Motor neuron (in vitro differentiated cells): Measurements from ENCODE around the gene ZNHIT2. TPM values are rescaled to one million over a fixed set of nuclear protein-coding genes. Genes with fewer than 3 reads are reported as not detected.

Experiments used
- ATAC-seq, 8 experiments: fragments of 200-7000 bp; cut with Tn5 transposase; replicated peaks in 6 of 8; 2 replicates each; pipeline ENCODE4 v1.8.0; 2021; ENCODE audit warnings: mild to moderate bottlenecking in 8 of 8, moderate library complexity in 8 of 8
- H3K27ac ChIP-seq, 2 donors: fragments of 250-450 bp; sonication (Bioruptor Pico); 2 replicates each; pipeline ENCODE4 v1.9.0; 2021; ENCODE audit warnings: antibody characterized with exemption in 2 of 2, mild to moderate bottlenecking in 2 of 2, moderate library complexity in 1 of 2
- H3K4me1 ChIP-seq, 2 donors: fragments of 250-450 bp; sonication (Bioruptor Pico); replicated peaks in 1 of 2; 2 replicates each; pipeline ENCODE4 v1.6.1; 2021; ENCODE audit warnings: antibody characterized with exemption in 2 of 2, mild to moderate bottlenecking in 2 of 2, moderate library complexity in 1 of 2
- H3K4me3 ChIP-seq, 5 donors: fragments of 250-450 bp; sonication (Bioruptor Pico); 2 replicates each; pipeline ENCODE4 v1.9.0; 2021; ENCODE audit warnings: antibody characterized with exemption in 5 of 5, mild to moderate bottlenecking in 5 of 5, moderate library complexity in 4 of 5
- WGBS, 10 experiments: fragments of 450-650 bp; shearing (Covaris generic); methylation state at CpG; one replicate each; pipeline ENCODE4 v1.0.0; 2022; 5-methylcytosine and 5-hydroxymethylcytosine counted together
- in situ Hi-C, 9 experiments: fragments of 400-800 bp; cut with MboI; loops; one replicate each; pipeline ENCODE4 v1.15.0; 2021; ENCODE audit warnings: low sequenced_read_pairs in 9 of 9, low pct_unique_long_range_greater_than_20kb in 2 of 9; ENCODE audit not compliant: unreplicated experiment in 9 of 9
- total RNA-seq, 8 experiments: library from RNA; unstranded; fragments of 300-600 nt; gene quantifications; 2 replicates each; pipeline versions ENCODE4 v1.2.3 to v1.2.4, GENCODE V29; 2022

Gene ZNHIT2
- total RNA-seq, 8 experiments from 2014 or later: 8.4 to 18.4 (median 13.3) TPM

GRCh38 chr11:65111744-65112545, 5.6 kb downstream of the ZNHIT2 start, which contains the start of gene TM7SF2:
Gene TM7SF2, plus strand, starts transcription at chr11:65111872. Its CDS starts 144 bp downstream, at chr11:65112016.
- peak within 1 kb of the TSS; percentile 53 to 86 (median 61) for H3K4me3 ChIP-seq
- H3K4me1 ChIP-seq: peaks cover 19 to 24% of the 10 kb centered on the region in 2 donors
- H3K27ac ChIP-seq: peak within 1 kb of the TSS; percentile 87 to 94
- WGBS, 10 experiments: 0% methylated on average over 6 to 7 of the region's 64 CpGs; no CpG with 5 or more reads in 8 of the 10 experiments
- peak; percentile 69 to 82 (median 78) for ATAC-seq
- in situ Hi-C loops: no loop called here

GRCh38 chr11:65111159-65111743, 6.2 kb downstream of the ZNHIT2 start:
- WGBS, 10 experiments: 36 to 100% (median 41%) methylated on average over 1 to 14 of the region's 31 CpGs; no CpG with 5 or more reads in 5 of the 10 experiments
- Histone ChIP-seq H3K27ac (no peak overlapping the region), H3K4me1 (peaks cover 15 to 20% of the 10 kb centered on the region in 2 donors), H3K4me3 (peak overlapping the region; percentile 10 to 86 (median 61))
- in situ Hi-C loops: no loop called here
- ATAC-seq: no peak

GRCh38 chr11:65110354-65110861, 7.1 kb downstream of the ZNHIT2 start:
- 0 to 80% (median 5%) methylated on average over 1 to 7 of the region's 18 CpGs; no CpG with 5 or more reads in 5 of the 10 experiments for WGBS, 10 experiments
- Histone ChIP-seq H3K27ac (peak overlapping the region in 1 of 2 donors; percentile 2), H3K4me3 (peak overlapping the region in 1 of 5 donors; percentile 10), H3K4me1 (peaks cover 14 to 17% of the 10 kb centered on the region in 2 donors)
- in situ Hi-C loops: no loop called here
- peak; percentile 4 to 18 (median 9) for ATAC-seq

- H3K4me3 ChIP-seq: no peak overlapping the region
- in situ Hi-C loops: no loop called here
- WGBS, 10 experiments: 40 to 100% (median 89%) methylated on average over 1 to 16 of the region's 36 CpGs; no CpG with 5 or more reads in 4 of the 10 experiments
- peaks cover 14 to 17% of the 10 kb centered on the region in 2 donors for H3K4me1 ChIP-seq
- H3K27ac ChIP-seq: no peak overlapping the region
- ATAC-seq: no peak
These were observed 8.0 kb downstream of the ZNHIT2 start for GRCh38 chr11:65109231-65110198.

- no peak overlapping the region for H3K4me3 ChIP-seq
- H3K4me1 ChIP-seq: peaks cover 13 to 15% of the 10 kb centered on the region in 2 donors
- H3K27ac ChIP-seq: no peak overlapping the region
- in situ Hi-C loops: no loop called here
- 91 to 93% methylated on average over 3 to 17 of the region's 38 CpGs; no CpG with 5 or more reads in 8 of the 10 experiments for WGBS, 10 experiments
- no peak for ATAC-seq
These were observed 8.9 kb downstream of the ZNHIT2 start for GRCh38 chr11:65108469-65109123.

GRCh38 chr11:65107751-65108468, 9.6 kb downstream of the ZNHIT2 start:
- Histone ChIP-seq H3K4me3 (no peak overlapping the region), H3K27ac (no peak overlapping the region), H3K4me1 (peaks cover 8 to 10% of the 10 kb centered on the region in 2 donors)
- no peak for ATAC-seq
- in situ Hi-C loops: no loop called here
- 82 to 97% (median 96%) methylated on average over 2 to 7 of the region's 52 CpGs; no CpG with 5 or more reads in 7 of the 10 experiments for WGBS, 10 experiments

GRCh38 chr11:65107078-65107477, 10.4 kb downstream of the ZNHIT2 start:
- WGBS, 10 experiments: 68 to 98% (median 93%) methylated on average over 3 to 6 of the region's 15 CpGs; no CpG with 5 or more reads in 5 of the 10 experiments

GRCh38 chr11:65104628-65105027, 12.9 kb downstream of the ZNHIT2 start:
- in situ Hi-C loops: no loop called here
- 50 to 100% (median 87%) methylated on average over 1 to 4 of the region's 4 CpGs for WGBS, 10 experiments
- Histone ChIP-seq H3K27ac (no peak overlapping the region), H3K4me3 (no peak overlapping the region), H3K4me1 (no peaks in the 10 kb centered on the region)
- peak in 1 of 8 experiments; percentile 30 for ATAC-seq

More at GRCh38 chr11:65107078-65107477, 10.4 kb downstream of the ZNHIT2 start:
- Histone ChIP-seq H3K27ac (no peak overlapping the region), H3K4me1 (peaks cover 8 to 10% of the 10 kb centered on the region in 2 donors), H3K4me3 (no peak overlapping the region)
- in situ Hi-C loops: no loop called here
- ATAC-seq: no peak

GRCh38 chr11:65103476-65103875, 14.0 kb downstream of the ZNHIT2 start:
- in situ Hi-C loops: no loop called here
- no peak for ATAC-seq
- H3K27ac ChIP-seq: no peak overlapping the region
- no peak overlapping the region for H3K4me3 ChIP-seq
- no peaks in the 10 kb centered on the region for H3K4me1 ChIP-seq

GRCh38 chr11:65102142-65103095, 15.1 kb downstream of the ZNHIT2 start:
- H3K4me3 ChIP-seq: no peak overlapping the region
- WGBS, 10 experiments: 80 to 100% (median 98%) methylated on average over 1 to 6 of the region's 8 CpGs
- peaks cover 0 to 1% of the 10 kb centered on the region in 2 donors for H3K4me1 ChIP-seq
- in situ Hi-C loops: no loop called here
- no peak overlapping the region for H3K27ac ChIP-seq
- peak in 1 of 8 experiments; percentile 75 for ATAC-seq
